Right lobe of liver (tissue), 6 donors: ENCODE results near the gene NUDT7. TPM values are rescaled to one million over a fixed set of nuclear protein-coding genes. Genes with fewer than 3 reads are reported as not detected.

ENCODE experiments used
- ATAC-seq, 4 donors: fragments of 200-7000 bp; cut with Tn5 transposase; one replicate each; pipeline ENCODE4 v1.9.1; 2020; ENCODE audit warnings: mild to moderate bottlenecking in 4 of 4, moderate library complexity in 4 of 4
- DNase-seq, 3 donors: peaks; one replicate each; pipeline ENCODE4 v3.0.0-alpha.2; 2020
- H3K27ac ChIP-seq, 3 donors: fragments of 200-600 bp; one replicate each; pipeline ENCODE4 v1.8.0; 2022
- H3K27me3 ChIP-seq, 2 donors: fragments of 200-600 bp; one replicate each; pipeline ENCODE4 v1.8.0; 2022
- H3K36me3 ChIP-seq, 4 donors: fragments of 200-600 bp; sonication (generic) in 1 of 4; one replicate each; pipeline versions ENCODE4 v1.5.1 to v1.8.0; 2017 to 2022; ENCODE audit warnings: control low read depth in 1 of 4
- H3K4me1 ChIP-seq, 4 donors: fragments of 200-600 bp; sonication (generic) in 1 of 4; one replicate each; pipeline versions ENCODE4 v1.5.1 to v1.8.0; 2017 to 2022; ENCODE audit warnings: control low read depth in 1 of 4
- H3K4me3 ChIP-seq, 3 donors: fragments of 200-600 bp; one replicate each; pipeline ENCODE4 v1.8.0; 2022
- H3K9me3 ChIP-seq, 4 donors: fragments of 200-600 bp; sonication (generic) in 1 of 4; one replicate each; pipeline versions ENCODE4 v1.5.1 to v1.8.0; 2017 to 2022; ENCODE audit warnings: control low read depth in 1 of 4
- POLR2A ChIP-seq: fragments of 450-650 bp; IDR thresholded peaks from one replicate; pipeline ENCODE4 v1.6.1; 2017; ENCODE audit warnings: antibody characterized with exemption, mild to moderate bottlenecking
- WGBS: methylation state at CpG from one replicate; pipeline ENCODE4 v1.1.6; 2018; ENCODE audit warnings: low coverage, low lambda C conversion rate; ENCODE audit not compliant: insufficient coverage; ENCODE audit errors: missing lambda C conversion rate; 5-methylcytosine and 5-hydroxymethylcytosine counted together
- intact Hi-C, 2 donors: fragments of 100-400 bp; cut with DNase I; formaldehyde crosslinking; loops; one replicate each; pipeline versions ENCODE4 v1.11.2 to v1.14.1; 2022
- total RNA-seq, 6 experiments: library from RNA; depleted of rRNA in 2 of 6; stranded (reverse); fragments of >200 nt in 2 of 6; fragmentation: NEBNext Ultra II Directional in 3 of 6; extraction: Animal tissue kit (Norgen Biotek cat#: 25700) in 3 of 6; gene quantifications; one replicate each; pipeline versions ENCODE4 v1.1.0 to v1.2.4, GENCODE V29; 2016 to 2023
- TF ChIP-seq, protein P1 (sequence below), 4 donors: fragments of 200-600 bp in 3 of 4; fragments of 450-650 bp in 1 of 4; IDR thresholded peaks; one replicate each; pipeline versions ENCODE4 v1.5.1 to v1.8.0; 2016 to 2022; ENCODE audit warnings: antibody characterized with exemption in 4 of 4, mild to moderate bottlenecking in 2 of 4
- donor health status: DM: no; HTN: yes; CAD: no.
- donor health status: DM: no; HTN: no; CAD: no.
- donor health status: DM: no; HTN: no; CAD: no.
- donor health status: DM: no; HTN: yes; CAD: no.
- donor health status: DM: no; HTN: yes; CAD: no.

NUDT7 gene
- total RNA-seq, 6 experiments from 2014 or later: 24.6 to 35.0 (median 29.5) TPM

DNA sequence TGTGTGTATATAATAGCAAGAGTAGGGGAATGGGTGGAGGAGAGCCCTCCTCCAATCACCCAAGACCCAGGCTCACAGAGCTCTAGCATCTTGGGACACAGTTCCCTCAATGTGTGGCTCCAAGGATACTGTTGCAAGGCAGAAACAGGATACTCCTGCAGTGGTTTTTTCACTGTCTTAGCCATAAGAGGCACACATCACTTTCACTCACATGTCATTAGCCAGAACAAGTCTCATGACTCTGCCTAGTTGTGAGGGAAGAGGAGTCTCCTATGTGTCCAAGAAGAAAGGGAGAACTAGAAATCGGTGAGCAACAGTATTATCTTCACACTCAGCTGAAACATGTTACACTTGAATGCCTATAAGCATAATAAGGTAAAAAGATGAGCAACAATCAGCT is 11.1 kb upstream of the NUDT7 start:
- peak overlapping the region in 2 of 3 donors; percentile 12 to 32 for H3K4me3 ChIP-seq
- H3K4me1 ChIP-seq: peaks cover 0 to 4% (median 2%) of the 10 kb centered on the region in 4 donors
- no peaks in the 10 kb centered on the region for H3K9me3 ChIP-seq
- ATAC-seq: peak in 3 of 4 donors; percentile 4 to 10 (median 9)
- DNase-seq: no peak
- 83% methylated on average over 1 of the region's 1 CpG for WGBS
- intact Hi-C loops: no loop called here
- H3K36me3 ChIP-seq: no peaks in the 10 kb centered on the region
- H3K27me3 ChIP-seq: no peaks in the 10 kb centered on the region
- H3K27ac ChIP-seq: peak overlapping the region; percentile 70 to 99 (median 91)
- TF ChIP-seq, protein P1, sequence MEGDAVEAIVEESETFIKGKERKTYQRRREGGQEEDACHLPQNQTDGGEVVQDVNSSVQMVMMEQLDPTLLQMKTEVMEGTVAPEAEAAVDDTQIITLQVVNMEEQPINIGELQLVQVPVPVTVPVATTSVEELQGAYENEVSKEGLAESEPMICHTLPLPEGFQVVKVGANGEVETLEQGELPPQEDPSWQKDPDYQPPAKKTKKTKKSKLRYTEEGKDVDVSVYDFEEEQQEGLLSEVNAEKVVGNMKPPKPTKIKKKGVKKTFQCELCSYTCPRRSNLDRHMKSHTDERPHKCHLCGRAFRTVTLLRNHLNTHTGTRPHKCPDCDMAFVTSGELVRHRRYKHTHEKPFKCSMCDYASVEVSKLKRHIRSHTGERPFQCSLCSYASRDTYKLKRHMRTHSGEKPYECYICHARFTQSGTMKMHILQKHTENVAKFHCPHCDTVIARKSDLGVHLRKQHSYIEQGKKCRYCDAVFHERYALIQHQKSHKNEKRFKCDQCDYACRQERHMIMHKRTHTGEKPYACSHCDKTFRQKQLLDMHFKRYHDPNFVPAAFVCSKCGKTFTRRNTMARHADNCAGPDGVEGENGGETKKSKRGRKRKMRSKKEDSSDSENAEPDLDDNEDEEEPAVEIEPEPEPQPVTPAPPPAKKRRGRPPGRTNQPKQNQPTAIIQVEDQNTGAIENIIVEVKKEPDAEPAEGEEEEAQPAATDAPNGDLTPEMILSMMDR (IDR thresholded peaks at IDR 0.05): no peak
- no peak for TF ChIP-seq POLR2A

GRCh38 chr16:77711775-77712174 is 10.5 kb upstream of the NUDT7 start:
- Histone ChIP-seq H3K27me3 (no peaks in the 10 kb centered on the region), H3K4me1 (peaks cover 0 to 4% (median 2%) of the 10 kb centered on the region in 4 donors), H3K9me3 (no peaks in the 10 kb centered on the region), H3K27ac (peak overlapping the region; percentile 70 to 99 (median 91)), H3K36me3 (no peaks in the 10 kb centered on the region), H3K4me3 (peak overlapping the region in 2 of 3 donors; percentile 12 to 32)
- WGBS: 14% methylated on average over 5 of the region's 5 CpGs
- peak; percentile 62 for TF ChIP-seq POLR2A
- TF ChIP-seq, protein P1 (IDR thresholded peaks at IDR 0.05): no peak
- ATAC-seq: peak; percentile 94 to 98 (median 95)
- peak; percentile 68 to 90 (median 76) for DNase-seq
- intact Hi-C loops: no loop called here

- 79% methylated on average over 5 of the region's 5 CpGs for WGBS
- peaks cover 0 to 4% (median 2%) of the 10 kb centered on the region in 4 donors for H3K4me1 ChIP-seq
- TF ChIP-seq, protein P1 (IDR thresholded peaks at IDR 0.05): no peak
- no peak for TF ChIP-seq POLR2A
- H3K27me3 ChIP-seq: no peaks in the 10 kb centered on the region
- DNase-seq (no peak), ATAC-seq (no peak)
- no peak overlapping the region for H3K4me3 ChIP-seq
- H3K36me3 ChIP-seq: no peaks in the 10 kb centered on the region
- H3K27ac ChIP-seq: no peak overlapping the region
- intact Hi-C loops: no loop called here
- H3K9me3 ChIP-seq: no peaks in the 10 kb centered on the region
Measured at GRCh38 chr16:77715145-77715544, 7.2 kb upstream of the NUDT7 start.

DNA sequence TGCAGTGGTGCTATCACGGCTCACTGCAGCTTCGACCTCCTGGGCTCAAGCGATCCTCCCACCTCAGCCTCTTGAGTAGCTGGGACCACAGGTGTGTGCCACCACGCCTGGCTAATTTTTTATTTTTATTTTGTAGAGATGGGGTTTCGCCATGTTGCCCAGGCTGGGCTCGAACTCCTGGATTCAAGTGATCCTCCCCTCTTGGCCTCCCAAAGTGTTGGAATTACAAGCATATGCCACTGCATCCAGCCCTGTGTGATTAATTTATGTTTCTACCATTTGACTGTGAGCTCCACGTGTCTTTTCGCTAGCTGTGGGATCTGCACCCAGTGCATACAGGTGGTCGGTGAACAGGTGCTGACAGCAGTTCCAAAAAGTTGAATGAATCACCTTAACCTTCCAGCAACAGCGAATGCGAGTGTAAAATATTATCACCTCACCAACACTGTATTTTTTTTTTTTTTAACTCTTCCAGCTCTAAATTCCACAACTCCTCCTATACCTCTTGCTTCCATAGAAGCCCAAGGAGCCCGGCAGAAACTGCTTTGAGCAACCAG is 484 bp upstream of the NUDT7 start:
- no peak for ATAC-seq
- H3K4me3 ChIP-seq: peak overlapping the region; percentile 2 to 39 (median 26)
- H3K36me3 ChIP-seq: peaks cover 0 to 4% (median under 1%) of the 10 kb centered on the region in 4 donors
- intact Hi-C loops: no loop called here
- peaks cover 0 to 18% (median 0%) of the 10 kb centered on the region in 4 donors for H3K4me1 ChIP-seq
- peak overlapping the region; percentile 26 to 78 (median 56) for H3K27ac ChIP-seq
- 50% methylated on average over 12 of the region's 12 CpGs for WGBS
- no peak for DNase-seq
- no peaks in the 10 kb centered on the region for H3K27me3 ChIP-seq
- TF ChIP-seq POLR2A: no peak
- TF ChIP-seq, protein P1 (IDR thresholded peaks at IDR 0.05): no peak
- no peaks in the 10 kb centered on the region for H3K9me3 ChIP-seq
